SH-SY5Y (cell line): ENCODE measurements around the gene ANO7.

ENCODE experiments used
- GATA2 ChIP-seq: IDR thresholded peaks from 2 replicates; pipeline ENCODE4 v1.6.1; 2011; ENCODE audit warnings: mild to moderate bottlenecking, low read depth, low read length
- GATA3 ChIP-seq: IDR thresholded peaks from 2 replicates; pipeline ENCODE4 v1.6.1; 2011; ENCODE audit warnings: low read depth, mild to moderate bottlenecking, low read length, moderate library complexity

DNA sequence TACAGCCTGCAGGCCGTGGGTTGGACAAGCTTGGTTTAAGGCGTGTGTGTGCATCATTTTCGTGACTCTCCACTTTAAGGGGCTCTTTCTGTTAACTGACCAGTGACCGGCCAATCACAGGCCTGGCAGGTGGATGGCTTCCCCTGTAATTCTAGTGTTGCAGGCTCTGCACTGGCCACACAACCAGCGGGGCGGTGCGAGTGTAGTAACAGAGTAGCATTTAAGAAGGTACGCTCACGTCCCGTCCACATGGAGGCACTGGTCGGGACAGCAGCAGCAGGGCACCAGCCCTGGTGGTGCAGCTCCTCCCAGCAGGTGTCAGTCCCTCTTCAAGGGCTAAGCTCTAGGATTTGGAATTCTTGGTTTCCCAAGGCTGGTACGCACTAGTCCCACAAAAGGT is 8.0 kb upstream of the ANO7 start:
- no peak for TF ChIP-seq GATA2
- no peak for TF ChIP-seq GATA3
